HL-60 (cell line): Measurements from ENCODE around the gene SLC8A2.

ENCODE experiments used
- GABPA ChIP-seq: IDR thresholded peaks from 2 replicates; pipeline ENCODE4 v1.6.1; 2012; ENCODE audit warnings: low read depth
- POLR2AphosphoS5 ChIP-seq: IDR thresholded peaks from 2 replicates; pipeline ENCODE4 v1.6.1; 2012; ENCODE audit warnings: low read depth
- SPI1 ChIP-seq: IDR thresholded peaks from 2 replicates; pipeline ENCODE4 v1.6.1; 2012; ENCODE audit warnings: low read depth, mild to moderate bottlenecking, borderline replicate concordance
- TF ChIP-seq, protein P1 (sequence below): IDR thresholded peaks from one replicate; pipeline ENCODE4 v1.5.1; 2011; ENCODE audit warnings: low read length, control low read depth, inconsistent platforms; ENCODE audit not compliant: insufficient read depth
- TF ChIP-seq, protein P2 (sequence below): IDR thresholded peaks from 2 replicates; pipeline ENCODE4 v1.6.1; 2012; ENCODE audit warnings: low read depth; ENCODE audit not compliant: insufficient replicate concordance

GRCh38 chr19:47450478-47450877 is 21.2 kb downstream of the SLC8A2 start:
- TF ChIP-seq, protein P1, sequence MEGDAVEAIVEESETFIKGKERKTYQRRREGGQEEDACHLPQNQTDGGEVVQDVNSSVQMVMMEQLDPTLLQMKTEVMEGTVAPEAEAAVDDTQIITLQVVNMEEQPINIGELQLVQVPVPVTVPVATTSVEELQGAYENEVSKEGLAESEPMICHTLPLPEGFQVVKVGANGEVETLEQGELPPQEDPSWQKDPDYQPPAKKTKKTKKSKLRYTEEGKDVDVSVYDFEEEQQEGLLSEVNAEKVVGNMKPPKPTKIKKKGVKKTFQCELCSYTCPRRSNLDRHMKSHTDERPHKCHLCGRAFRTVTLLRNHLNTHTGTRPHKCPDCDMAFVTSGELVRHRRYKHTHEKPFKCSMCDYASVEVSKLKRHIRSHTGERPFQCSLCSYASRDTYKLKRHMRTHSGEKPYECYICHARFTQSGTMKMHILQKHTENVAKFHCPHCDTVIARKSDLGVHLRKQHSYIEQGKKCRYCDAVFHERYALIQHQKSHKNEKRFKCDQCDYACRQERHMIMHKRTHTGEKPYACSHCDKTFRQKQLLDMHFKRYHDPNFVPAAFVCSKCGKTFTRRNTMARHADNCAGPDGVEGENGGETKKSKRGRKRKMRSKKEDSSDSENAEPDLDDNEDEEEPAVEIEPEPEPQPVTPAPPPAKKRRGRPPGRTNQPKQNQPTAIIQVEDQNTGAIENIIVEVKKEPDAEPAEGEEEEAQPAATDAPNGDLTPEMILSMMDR: no peak
- TF ChIP-seq, protein P2, sequence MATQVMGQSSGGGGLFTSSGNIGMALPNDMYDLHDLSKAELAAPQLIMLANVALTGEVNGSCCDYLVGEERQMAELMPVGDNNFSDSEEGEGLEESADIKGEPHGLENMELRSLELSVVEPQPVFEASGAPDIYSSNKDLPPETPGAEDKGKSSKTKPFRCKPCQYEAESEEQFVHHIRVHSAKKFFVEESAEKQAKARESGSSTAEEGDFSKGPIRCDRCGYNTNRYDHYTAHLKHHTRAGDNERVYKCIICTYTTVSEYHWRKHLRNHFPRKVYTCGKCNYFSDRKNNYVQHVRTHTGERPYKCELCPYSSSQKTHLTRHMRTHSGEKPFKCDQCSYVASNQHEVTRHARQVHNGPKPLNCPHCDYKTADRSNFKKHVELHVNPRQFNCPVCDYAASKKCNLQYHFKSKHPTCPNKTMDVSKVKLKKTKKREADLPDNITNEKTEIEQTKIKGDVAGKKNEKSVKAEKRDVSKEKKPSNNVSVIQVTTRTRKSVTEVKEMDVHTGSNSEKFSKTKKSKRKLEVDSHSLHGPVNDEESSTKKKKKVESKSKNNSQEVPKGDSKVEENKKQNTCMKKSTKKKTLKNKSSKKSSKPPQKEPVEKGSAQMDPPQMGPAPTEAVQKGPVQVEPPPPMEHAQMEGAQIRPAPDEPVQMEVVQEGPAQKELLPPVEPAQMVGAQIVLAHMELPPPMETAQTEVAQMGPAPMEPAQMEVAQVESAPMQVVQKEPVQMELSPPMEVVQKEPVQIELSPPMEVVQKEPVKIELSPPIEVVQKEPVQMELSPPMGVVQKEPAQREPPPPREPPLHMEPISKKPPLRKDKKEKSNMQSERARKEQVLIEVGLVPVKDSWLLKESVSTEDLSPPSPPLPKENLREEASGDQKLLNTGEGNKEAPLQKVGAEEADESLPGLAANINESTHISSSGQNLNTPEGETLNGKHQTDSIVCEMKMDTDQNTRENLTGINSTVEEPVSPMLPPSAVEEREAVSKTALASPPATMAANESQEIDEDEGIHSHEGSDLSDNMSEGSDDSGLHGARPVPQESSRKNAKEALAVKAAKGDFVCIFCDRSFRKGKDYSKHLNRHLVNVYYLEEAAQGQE: peak; percentile 69
- TF ChIP-seq POLR2AphosphoS5: no peak
- TF ChIP-seq GABPA: no peak
- TF ChIP-seq SPI1: no peak
